Measurements from ENCODE around the gene MRPS21.

Gene MRPS21

GRCh38 chr1:150293433-150294253 lies at the start of gene MRPS21:
Gene MRPS21 (plus strand): TSS chr1:150293861. CDS start chr1:150294367, 506 bp downstream.
- DNase-seq, result peak; percentile 70

DNA sequence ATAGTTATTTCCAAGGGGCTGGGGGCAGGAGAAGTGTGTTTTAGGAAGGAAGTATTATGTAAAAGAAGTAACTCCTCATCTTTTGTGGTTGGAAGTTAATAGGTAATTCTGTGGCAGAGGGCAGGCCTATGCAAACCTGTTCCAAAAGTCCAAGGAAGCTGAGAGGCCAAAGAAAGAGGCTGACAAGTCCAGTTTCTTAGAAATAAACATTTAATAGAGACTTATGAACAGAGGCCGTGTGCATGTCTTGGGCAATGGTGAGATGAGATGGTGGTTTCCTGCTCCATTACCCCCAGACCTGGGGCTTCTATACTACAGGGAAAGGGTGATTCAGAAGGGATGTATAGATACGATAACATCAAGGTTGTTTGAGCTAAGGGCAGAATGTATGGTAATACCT lies 43.7 kb upstream of the MRPS21 start:
- no peak for DNase-seq

DNA sequence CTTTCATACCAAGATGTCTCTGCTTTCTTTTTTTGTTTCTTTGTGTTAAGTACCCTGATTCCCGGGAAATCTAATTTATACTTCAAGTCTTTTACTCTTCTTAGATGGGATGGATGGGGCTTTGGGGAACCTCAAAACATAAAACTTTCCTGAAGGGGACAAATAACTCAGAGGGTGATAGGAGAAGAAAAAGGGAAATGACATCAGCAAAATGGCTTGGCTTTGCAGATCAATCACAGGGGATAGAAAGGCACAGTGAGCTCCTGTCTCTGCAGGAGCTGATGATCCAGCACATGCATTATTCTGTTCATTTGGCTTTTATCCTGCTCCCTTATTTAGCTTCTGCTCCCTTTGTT lies 37.5 kb upstream of the MRPS21 start:
- DNase-seq, result no peak

DNA sequence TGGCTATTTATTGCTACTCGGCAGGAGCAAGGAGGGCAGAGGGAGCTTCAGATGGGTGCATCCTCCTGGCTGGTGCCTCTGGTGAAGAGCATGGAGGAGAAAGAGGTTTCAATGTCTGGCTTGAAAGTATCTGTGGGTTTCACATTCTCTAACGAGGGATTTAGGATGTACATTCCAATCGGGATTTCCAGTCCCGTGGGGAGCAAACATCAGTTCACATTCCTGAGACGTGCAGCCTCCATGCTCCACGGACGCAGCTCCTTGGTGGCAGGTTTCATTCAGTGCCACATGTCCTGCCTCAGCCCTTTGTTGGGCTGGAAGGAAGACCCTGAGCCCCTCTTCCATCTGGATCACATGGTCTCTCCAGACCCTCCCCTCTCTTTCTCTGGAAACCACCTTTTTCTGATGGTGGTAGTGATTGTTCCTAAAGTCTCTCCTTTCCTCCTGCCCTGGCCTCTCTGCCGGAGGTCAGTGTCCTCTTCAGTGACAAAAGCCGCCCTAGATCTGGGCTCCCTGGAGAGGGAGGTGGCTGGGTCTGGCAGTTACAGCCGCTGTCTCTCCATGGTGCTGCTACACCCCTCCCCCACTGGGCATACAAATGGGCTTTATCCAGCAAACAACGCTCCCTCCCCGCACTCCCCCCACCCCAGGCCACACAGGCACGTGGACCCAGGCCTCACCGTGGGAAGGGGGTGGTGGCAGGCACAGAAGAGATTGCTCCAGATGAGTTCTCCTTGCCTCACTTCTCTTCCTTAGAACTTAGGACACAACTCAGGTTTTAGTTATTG lies 36.9 kb upstream of the MRPS21 start:
- no peak for DNase-seq

- no peak for DNase-seq
Observed at GRCh38 chr1:150257624-150258585, 35.8 kb upstream of the MRPS21 start, which contains the start of gene CA14. Gene CA14 (plus strand): TSS chr1:150257774. CDS start chr1:150258129, 355 bp downstream.

DNA sequence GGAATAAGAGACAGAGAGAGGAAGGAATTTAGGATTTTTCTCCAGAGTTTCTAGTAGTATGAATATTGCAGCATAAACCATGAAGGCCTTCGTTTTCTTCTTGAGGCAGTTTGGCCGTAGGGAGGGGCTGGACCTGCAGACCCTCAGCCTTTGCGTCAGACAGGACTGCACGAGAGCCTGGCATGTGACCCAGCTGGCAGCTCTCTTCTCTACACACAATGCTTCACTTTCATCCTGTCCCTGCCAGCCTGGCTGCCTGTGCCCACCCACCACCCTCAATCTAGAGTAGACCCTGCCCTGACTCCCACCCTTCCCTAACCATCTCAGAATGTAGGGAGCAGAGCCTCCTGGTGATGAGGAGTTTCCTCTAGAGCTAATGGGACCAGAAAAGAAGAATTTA lies 34.4 kb upstream of the MRPS21 start:
- DNase-seq, result no peak

DNA sequence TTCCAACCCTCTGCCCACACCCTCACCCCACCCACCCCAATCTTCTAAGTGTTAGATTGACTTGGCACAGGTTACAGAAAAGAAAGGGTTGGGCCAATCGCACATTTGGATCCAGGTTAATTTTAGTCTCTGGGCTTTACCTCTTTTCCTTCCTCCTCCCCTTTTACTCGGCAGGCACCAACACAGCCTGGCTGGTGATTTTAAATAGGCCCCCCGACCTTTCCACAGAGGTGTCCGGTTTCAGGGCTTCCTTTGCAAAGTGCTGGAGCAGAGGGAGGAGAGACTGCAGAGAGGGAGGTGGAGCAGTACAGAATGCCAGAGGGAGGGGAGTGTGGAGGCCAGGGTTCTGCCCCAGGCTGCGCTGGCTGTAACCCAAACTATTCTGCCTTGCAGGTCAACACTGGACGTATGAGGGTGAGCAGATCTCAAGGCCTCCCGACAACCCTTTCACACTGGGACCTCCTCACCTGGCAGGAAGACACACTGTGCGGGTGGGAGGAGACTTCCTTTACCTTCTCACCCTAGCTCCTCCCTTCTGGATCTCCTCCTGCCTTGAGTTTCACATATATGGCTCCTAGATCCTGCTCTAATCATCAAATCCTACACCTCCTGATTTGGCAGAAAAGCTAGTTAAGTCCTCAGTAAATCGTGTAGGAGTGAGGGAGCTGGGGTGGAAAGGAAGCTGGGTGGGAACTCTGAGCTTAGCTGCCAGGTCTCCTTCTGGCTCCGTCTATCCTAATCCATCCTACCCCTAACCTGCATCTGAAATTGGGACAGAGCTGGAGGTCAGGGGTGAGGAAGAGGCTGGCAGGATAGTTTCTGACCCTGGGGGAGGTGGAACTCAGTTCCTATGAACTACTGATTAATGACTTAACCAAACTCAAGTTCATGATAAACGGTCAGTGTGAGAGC lies 33.6 kb upstream of the MRPS21 start:
- no peak for DNase-seq

- no peak for DNase-seq
Observed at GRCh38 chr1:150261367-150261766, 32.3 kb upstream of the MRPS21 start.

- no peak for DNase-seq
Observed at GRCh38 chr1:150262388-150263320, 31.0 kb upstream of the MRPS21 start.

- no peak for DNase-seq
Observed at GRCh38 chr1:150263549-150263948, 30.1 kb upstream of the MRPS21 start.

- no peak for DNase-seq
Observed at GRCh38 chr1:150267896-150268295, 25.8 kb upstream of the MRPS21 start.

DNA sequence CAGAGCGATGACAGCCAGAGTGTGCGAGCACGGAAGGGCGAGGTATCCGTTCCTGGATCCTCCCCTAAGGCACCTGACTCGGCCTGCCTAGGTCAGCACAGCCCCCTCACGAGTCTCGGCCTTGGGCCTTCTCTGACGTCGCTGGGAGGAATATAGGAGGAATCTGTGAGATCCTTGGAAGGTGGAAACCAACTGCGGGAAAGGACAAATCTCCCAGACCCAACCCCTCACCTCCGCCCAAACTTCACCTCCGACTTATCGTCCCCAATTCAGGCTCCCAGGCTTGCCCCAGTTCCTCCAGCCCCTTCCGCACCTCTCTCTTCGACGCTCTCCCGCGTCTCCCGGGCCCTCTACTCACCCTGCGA lies 25.3 kb upstream of the MRPS21 start:
- DNase-seq, result peak; percentile 15

GRCh38 chr1:150268705-150269403 lies 24.8 kb upstream of the MRPS21 start, which contains the start of gene APH1A:
Gene APH1A (minus strand): TSS chr1:150269016. CDS start chr1:150268810, 206 bp downstream.
- peak; percentile 87 for DNase-seq

GRCh38 chr1:150269451-150269850 lies 24.2 kb upstream of the MRPS21 start:
- no peak for DNase-seq

- DNase-seq, result no peak
Observed at GRCh38 chr1:150271291-150271959, 22.2 kb upstream of the MRPS21 start.

DNA sequence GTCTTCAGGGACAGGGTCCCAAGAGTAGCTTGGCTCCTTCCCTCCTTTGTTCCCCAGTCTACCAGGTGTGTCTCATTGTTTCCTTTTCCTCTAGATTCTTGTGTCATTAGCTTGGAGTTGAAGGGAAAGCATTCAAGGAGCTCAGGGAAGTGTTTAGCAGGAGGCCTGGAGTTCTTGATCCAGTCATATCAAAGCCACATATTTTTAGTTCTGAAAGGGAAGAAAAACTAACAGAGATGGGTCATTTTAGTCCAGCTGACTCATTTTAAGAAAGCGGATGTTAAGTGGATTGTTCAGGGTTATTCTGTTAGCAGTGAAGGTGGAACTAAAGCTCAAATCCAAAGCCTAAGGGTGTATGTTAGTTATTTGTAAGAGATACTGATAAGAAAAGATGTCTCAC lies 20.4 kb upstream of the MRPS21 start:
- no peak for DNase-seq

- no peak for DNase-seq
Observed at GRCh38 chr1:150280138-150280707, 13.4 kb upstream of the MRPS21 start.

GRCh38 chr1:150281221-150281757 lies 12.4 kb upstream of the MRPS21 start:
- peak; percentile 36 for DNase-seq

Data from activated CD4-positive, alpha-beta T cell treated with anti-CD3 and anti-CD28 coated beads for 1 hour (primary cell).